Uterus (tissue), 4 donors: ENCODE measurements around the gene FCER1G. TPM values are rescaled to one million over a fixed set of nuclear protein-coding genes. Genes with fewer than 3 reads are reported as not detected.
A peak's percentile ranks its signal among the peaks of the same experiment; 100 is the strongest.

Experiments used
- DNase-seq, 2 donors: peaks; one replicate each; pipeline ENCODE4 v3.0.0-alpha.2; 2019 to 2020
- H3K27ac ChIP-seq, 2 donors: fragments of 200-600 bp; sonication (generic); 1 replicate in 1 of 2; 2 replicates in 1 of 2; pipeline ENCODE4 v1.5.1; 2016 to 2018
- H3K27me3 ChIP-seq, 2 donors: fragments of 200-600 bp; sonication (generic); one replicate each; pipeline ENCODE4 v1.5.1; 2018 to 2019; ENCODE audit warnings: control low read depth in 1 of 2
- H3K36me3 ChIP-seq, 2 donors: fragments of 200-600 bp; sonication (generic); one replicate each; pipeline ENCODE4 v1.5.1; 2019; ENCODE audit warnings: control low read depth in 1 of 2
- H3K4me1 ChIP-seq, 2 donors: fragments of 200-600 bp; sonication (generic); one replicate each; pipeline ENCODE4 v1.5.1; 2018 to 2019; ENCODE audit warnings: control low read depth in 1 of 2
- H3K4me3 ChIP-seq, 2 donors: fragments of 200-600 bp; sonication (generic); 1 replicate in 1 of 2; 2 replicates in 1 of 2; pipeline ENCODE4 v1.5.1; 2018 to 2019; ENCODE audit warnings: mild to moderate bottlenecking in 1 of 2
- H3K9me3 ChIP-seq, 2 donors: fragments of 200-600 bp; sonication (generic); one replicate each; pipeline ENCODE4 v1.5.1; 2019; ENCODE audit warnings: control low read depth in 1 of 2
- POLR2A ChIP-seq, 2 donors: fragments of 450-650 bp; IDR thresholded peaks; one replicate each; pipeline ENCODE4 v1.6.1; 2016; ENCODE audit warnings: antibody characterized with exemption in 2 of 2, mild to moderate bottlenecking in 1 of 2, moderate library complexity in 1 of 2
- intact Hi-C: fragments of 100-400 bp; cut with DNase I; formaldehyde crosslinking; loops from one replicate; pipeline ENCODE4 v1.15.1; 2023; ENCODE audit warnings: low total_unique reads
- total RNA-seq, 4 donors: library from RNA; depleted of rRNA in 3 of 4; stranded (reverse); fragments of >200 nt in 3 of 4; gene quantifications; one replicate each; pipeline versions ENCODE4 v1.1.0 to v1.2.4, GENCODE V29; 2014 to 2023
- TF ChIP-seq, protein P1 (sequence below), 4 experiments: fragments of 200-600 bp in 2 of 4; fragments of 450-650 bp in 2 of 4; sonication (generic) in 2 of 4; IDR thresholded peaks; one replicate each; pipeline ENCODE4 v1.5.1; 2016 to 2019; ENCODE audit warnings: antibody characterized with exemption in 4 of 4, mild to moderate bottlenecking in 2 of 4, moderate library complexity in 1 of 4
- donor health status: DM: yes; HTN: yes; CAD: no.

Gene FCER1G
- total RNA-seq, 4 donors from 2014 or later = 1.3 to 39.4 (median 12.6) TPM

DNA sequence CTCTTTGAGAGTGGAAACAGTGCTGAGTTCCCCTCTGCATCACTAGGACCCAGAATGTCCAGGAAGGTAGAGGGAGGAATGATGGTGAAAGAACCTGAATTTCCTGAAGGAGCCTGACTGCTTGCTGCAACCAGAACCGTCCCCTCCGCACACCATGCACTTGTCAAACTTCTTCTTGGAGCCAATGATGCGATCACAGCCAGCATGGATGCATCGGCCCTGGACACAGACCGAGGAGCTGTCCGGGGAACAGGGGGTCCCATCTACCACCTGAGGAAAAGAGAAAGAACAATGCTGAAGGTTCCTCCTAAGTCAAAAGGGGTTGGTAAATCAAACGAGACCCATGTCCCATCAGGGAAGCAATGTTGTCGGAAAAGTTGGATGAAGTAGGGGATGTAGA is 23.1 kb upstream of the FCER1G start:
- H3K27me3 ChIP-seq = no peaks in the 10 kb centered on the region
- no peak for DNase-seq
- TF ChIP-seq POLR2A (IDR thresholded peaks at IDR 0.05) = no peak
- TF ChIP-seq, protein P1, sequence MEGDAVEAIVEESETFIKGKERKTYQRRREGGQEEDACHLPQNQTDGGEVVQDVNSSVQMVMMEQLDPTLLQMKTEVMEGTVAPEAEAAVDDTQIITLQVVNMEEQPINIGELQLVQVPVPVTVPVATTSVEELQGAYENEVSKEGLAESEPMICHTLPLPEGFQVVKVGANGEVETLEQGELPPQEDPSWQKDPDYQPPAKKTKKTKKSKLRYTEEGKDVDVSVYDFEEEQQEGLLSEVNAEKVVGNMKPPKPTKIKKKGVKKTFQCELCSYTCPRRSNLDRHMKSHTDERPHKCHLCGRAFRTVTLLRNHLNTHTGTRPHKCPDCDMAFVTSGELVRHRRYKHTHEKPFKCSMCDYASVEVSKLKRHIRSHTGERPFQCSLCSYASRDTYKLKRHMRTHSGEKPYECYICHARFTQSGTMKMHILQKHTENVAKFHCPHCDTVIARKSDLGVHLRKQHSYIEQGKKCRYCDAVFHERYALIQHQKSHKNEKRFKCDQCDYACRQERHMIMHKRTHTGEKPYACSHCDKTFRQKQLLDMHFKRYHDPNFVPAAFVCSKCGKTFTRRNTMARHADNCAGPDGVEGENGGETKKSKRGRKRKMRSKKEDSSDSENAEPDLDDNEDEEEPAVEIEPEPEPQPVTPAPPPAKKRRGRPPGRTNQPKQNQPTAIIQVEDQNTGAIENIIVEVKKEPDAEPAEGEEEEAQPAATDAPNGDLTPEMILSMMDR (IDR thresholded peaks at IDR 0.05) = no peak
- no peak overlapping the region for H3K4me3 ChIP-seq
- no peaks in the 10 kb centered on the region for H3K9me3 ChIP-seq
- H3K27ac ChIP-seq = no peak overlapping the region
- peaks cover 3 to 5% of the 10 kb centered on the region in 2 donors for H3K4me1 ChIP-seq
- H3K36me3 ChIP-seq = no peaks in the 10 kb centered on the region
- intact Hi-C loops = no loop called here

GRCh38 chr1:161192476-161193465 is 22.3 kb upstream of the FCER1G start:
- Histone ChIP-seq H3K4me3 (no peak overlapping the region), H3K27me3 (no peaks in the 10 kb centered on the region), H3K27ac (peak overlapping the region; percentile 42 to 43), H3K9me3 (no peaks in the 10 kb centered on the region), H3K4me1 (peaks cover 3 to 6% of the 10 kb centered on the region in 2 donors), H3K36me3 (no peaks in the 10 kb centered on the region)
- DNase-seq = peak; percentile 55 to 68
- TF ChIP-seq, protein P1 (IDR thresholded peaks at IDR 0.05) = peak; percentile 70 to 86 (median 84)
- TF ChIP-seq POLR2A (IDR thresholded peaks at IDR 0.05) = no peak
- intact Hi-C loops = no loop called here

GRCh38 chr1:161193561-161194235 is 21.4 kb upstream of the FCER1G start:
- Histone ChIP-seq H3K9me3 (no peaks in the 10 kb centered on the region), H3K27ac (peak overlapping the region in 1 of 2 donors; percentile 43), H3K27me3 (no peaks in the 10 kb centered on the region), H3K36me3 (no peaks in the 10 kb centered on the region), H3K4me1 (peaks cover 6 to 9% of the 10 kb centered on the region in 2 donors), H3K4me3 (no peak overlapping the region)
- no peak for DNase-seq
- intact Hi-C loops = no loop called here
- TF ChIP-seq POLR2A (IDR thresholded peaks at IDR 0.05) = no peak
- TF ChIP-seq, protein P1 (IDR thresholded peaks at IDR 0.05) = peak in 2 of 4 experiments; percentile 13 to 39

DNA sequence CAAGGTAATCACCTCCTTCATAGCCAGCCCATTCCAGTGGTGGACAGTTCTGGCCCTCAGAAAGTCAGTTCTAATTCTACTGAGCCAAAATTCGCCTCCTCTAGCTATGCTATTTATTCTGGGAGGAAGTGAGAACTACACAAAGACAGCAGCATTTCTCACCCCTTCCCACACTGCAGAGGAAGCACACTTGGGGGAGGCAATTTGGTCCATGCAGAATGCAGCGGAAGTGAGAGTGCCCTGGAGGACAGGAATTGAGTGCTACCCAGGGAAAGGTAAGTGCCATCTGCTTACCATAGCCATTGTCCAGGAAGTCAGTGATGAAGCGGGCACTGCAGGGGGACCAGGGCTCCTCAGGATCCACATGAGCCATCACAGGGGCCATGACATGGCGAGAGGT is 19.9 kb upstream of the FCER1G start:
- Histone ChIP-seq H3K36me3 (no peaks in the 10 kb centered on the region), H3K27ac (no peak overlapping the region), H3K27me3 (no peaks in the 10 kb centered on the region), H3K4me3 (no peak overlapping the region), H3K9me3 (no peaks in the 10 kb centered on the region), H3K4me1 (peaks cover 11 to 19% of the 10 kb centered on the region in 2 donors)
- intact Hi-C loops = no loop called here
- DNase-seq = no peak
- TF ChIP-seq, protein P1 (IDR thresholded peaks at IDR 0.05) = no peak
- no peak for TF ChIP-seq POLR2A (IDR thresholded peaks at IDR 0.05)
